Measurements from ENCODE around the gene CSRNP3.

Gene CSRNP3

DNA sequence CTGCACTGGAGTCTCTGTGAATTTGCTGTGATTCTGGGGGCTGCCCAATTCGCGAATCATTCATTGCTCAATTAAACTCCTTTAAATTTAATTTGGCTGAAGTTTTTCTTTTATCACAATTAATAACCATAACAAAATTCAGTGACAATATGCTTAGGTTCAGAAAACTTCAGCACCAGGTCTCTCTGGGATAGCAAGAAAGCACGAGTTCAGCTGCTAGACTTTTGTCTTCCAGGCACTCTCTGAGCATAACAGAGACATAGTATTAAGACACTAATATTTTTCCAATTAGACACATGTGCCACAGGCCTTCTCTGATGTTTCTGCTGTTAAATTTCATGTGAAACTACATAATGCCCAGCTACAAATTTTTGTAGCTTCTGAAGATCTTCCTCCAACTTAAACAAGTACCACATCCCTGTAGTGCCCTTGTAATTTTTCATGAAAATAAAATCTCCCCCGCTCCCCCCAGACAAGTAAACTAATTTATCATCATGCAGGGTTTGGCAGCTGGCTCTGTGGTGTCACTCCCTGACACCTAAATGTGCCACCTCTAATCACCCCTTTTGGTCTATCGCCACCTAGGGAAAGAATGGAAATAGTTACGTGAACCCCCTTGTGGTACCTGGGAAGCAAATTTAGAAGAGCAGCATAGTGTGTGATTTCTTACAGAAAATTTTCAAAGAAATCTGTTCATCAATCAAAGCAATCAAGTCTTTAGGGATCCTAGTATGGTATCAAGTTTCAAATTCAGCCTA is 94.1 kb downstream of the CSRNP3 start:
- TF ChIP-seq, protein P1, sequence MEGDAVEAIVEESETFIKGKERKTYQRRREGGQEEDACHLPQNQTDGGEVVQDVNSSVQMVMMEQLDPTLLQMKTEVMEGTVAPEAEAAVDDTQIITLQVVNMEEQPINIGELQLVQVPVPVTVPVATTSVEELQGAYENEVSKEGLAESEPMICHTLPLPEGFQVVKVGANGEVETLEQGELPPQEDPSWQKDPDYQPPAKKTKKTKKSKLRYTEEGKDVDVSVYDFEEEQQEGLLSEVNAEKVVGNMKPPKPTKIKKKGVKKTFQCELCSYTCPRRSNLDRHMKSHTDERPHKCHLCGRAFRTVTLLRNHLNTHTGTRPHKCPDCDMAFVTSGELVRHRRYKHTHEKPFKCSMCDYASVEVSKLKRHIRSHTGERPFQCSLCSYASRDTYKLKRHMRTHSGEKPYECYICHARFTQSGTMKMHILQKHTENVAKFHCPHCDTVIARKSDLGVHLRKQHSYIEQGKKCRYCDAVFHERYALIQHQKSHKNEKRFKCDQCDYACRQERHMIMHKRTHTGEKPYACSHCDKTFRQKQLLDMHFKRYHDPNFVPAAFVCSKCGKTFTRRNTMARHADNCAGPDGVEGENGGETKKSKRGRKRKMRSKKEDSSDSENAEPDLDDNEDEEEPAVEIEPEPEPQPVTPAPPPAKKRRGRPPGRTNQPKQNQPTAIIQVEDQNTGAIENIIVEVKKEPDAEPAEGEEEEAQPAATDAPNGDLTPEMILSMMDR (IDR thresholded peaks at IDR 0.05; ENCODE audit: control insufficient read depth, insufficient read depth, low read depth, low read length, missing control alignments) = no peak
- DNase-seq (ENCODE audit: low read depth) = no peak
- no peak overlapping the region for H3K4me3 ChIP-seq (ENCODE audit: control insufficient read depth, low read depth, low read length)

GRCh38 chr2:165566008-165566407 is 96.5 kb downstream of the CSRNP3 start:
- DNase-seq (ENCODE audit: low read depth) = no peak
- TF ChIP-seq, protein P1 (IDR thresholded peaks at IDR 0.05; ENCODE audit: control insufficient read depth, insufficient read depth, low read depth, low read length, missing control alignments) = no peak
- H3K4me3 ChIP-seq (ENCODE audit: control insufficient read depth, low read depth, low read length) = no peak overlapping the region

- TF ChIP-seq, protein P1 (IDR thresholded peaks at IDR 0.05; ENCODE audit: control insufficient read depth, insufficient read depth, low read depth, low read length, missing control alignments) = no peak
- H3K4me3 ChIP-seq (ENCODE audit: control insufficient read depth, low read depth, low read length) = no peak overlapping the region
- DNase-seq (ENCODE audit: low read depth) = no peak
These were observed 97.8 kb downstream of the CSRNP3 start for GRCh38 chr2:165567273-165567672.

GRCh38 chr2:165568361-165568760 is 98.9 kb downstream of the CSRNP3 start:
- DNase-seq (ENCODE audit: low read depth) = no peak
- H3K4me3 ChIP-seq (ENCODE audit: control insufficient read depth, low read depth, low read length) = no peak overlapping the region
- TF ChIP-seq, protein P1 (IDR thresholded peaks at IDR 0.05; ENCODE audit: control insufficient read depth, insufficient read depth, low read depth, low read length, missing control alignments) = no peak

- H3K4me3 ChIP-seq (ENCODE audit: control insufficient read depth, low read depth, low read length) = no peak overlapping the region
- DNase-seq (ENCODE audit: low read depth) = no peak
- TF ChIP-seq, protein P1 (IDR thresholded peaks at IDR 0.05; ENCODE audit: control insufficient read depth, insufficient read depth, low read depth, low read length, missing control alignments) = no peak
These were observed 102.0 kb downstream of the CSRNP3 start for GRCh38 chr2:165571477-165571876.

GRCh38 chr2:165572151-165572550 is 102.7 kb downstream of the CSRNP3 start:
- H3K4me3 ChIP-seq (ENCODE audit: control insufficient read depth, low read depth, low read length) = no peak overlapping the region
- TF ChIP-seq, protein P1 (IDR thresholded peaks at IDR 0.05; ENCODE audit: control insufficient read depth, insufficient read depth, low read depth, low read length, missing control alignments) = no peak
- DNase-seq (ENCODE audit: low read depth) = no peak
